GM21360 (cell line): ENCODE measurements around the gene SLC29A4.
"Not testable (repeated sequence)": the region's sequence is repeated elsewhere in the genome, so short reads cannot be mapped to it uniquely, and the experiment has no call there.

ENCODE experiments used
- ATAC-seq: cut with Tn5 transposase; IDR thresholded peaks from one replicate; pipeline ENCODE4 v1.9.1; 2021; ENCODE audit warnings: mild to moderate bottlenecking, moderate library complexity; ENCODE audit not compliant: unreplicated experiment

The SLC29A4 gene

GRCh38 chr7:5320802-5321396 lies 38.2 kb downstream of the SLC29A4 start:
- no peak for ATAC-seq

GRCh38 chr7:5322621-5323410 lies 40.1 kb downstream of the SLC29A4 start:
- ATAC-seq = no peak

- not testable (repeated sequence) for ATAC-seq
These were observed 41.3 kb downstream of the SLC29A4 start for GRCh38 chr7:5323800-5324781.

- no peak for ATAC-seq
These were observed 42.2 kb downstream of the SLC29A4 start for GRCh38 chr7:5324961-5325360.

GRCh38 chr7:5330288-5330687 lies 47.5 kb downstream of the SLC29A4 start:
- no peak for ATAC-seq

GRCh38 chr7:5332579-5332978 lies 49.8 kb downstream of the SLC29A4 start:
- no peak for ATAC-seq

GRCh38 chr7:5333121-5334045 lies 50.6 kb downstream of the SLC29A4 start:
- ATAC-seq = no peak

- no peak for ATAC-seq
These were observed 51.9 kb downstream of the SLC29A4 start for GRCh38 chr7:5334671-5335070.

GRCh38 chr7:5337047-5337446 lies 54.3 kb downstream of the SLC29A4 start:
- no peak for ATAC-seq

- ATAC-seq = no peak
These were observed 57.2 kb downstream of the SLC29A4 start for GRCh38 chr7:5339955-5340354.

GRCh38 chr7:5342631-5343030 lies 59.9 kb downstream of the SLC29A4 start:
- no peak for ATAC-seq

GRCh38 chr7:5343884-5344283 lies 61.1 kb downstream of the SLC29A4 start:
- no peak for ATAC-seq

GRCh38 chr7:5344342-5344741 lies 61.6 kb downstream of the SLC29A4 start:
- no peak for ATAC-seq

GRCh38 chr7:5345171-5345570 lies 62.4 kb downstream of the SLC29A4 start:
- no peak for ATAC-seq

GRCh38 chr7:5345671-5346070 lies 62.9 kb downstream of the SLC29A4 start:
- no peak for ATAC-seq

GRCh38 chr7:5348134-5349004 lies 65.6 kb downstream of the SLC29A4 start:
- ATAC-seq = no peak

- no peak for ATAC-seq
These were observed 66.2 kb downstream of the SLC29A4 start for GRCh38 chr7:5349005-5349380.

GRCh38 chr7:5349437-5350173 lies 66.9 kb downstream of the SLC29A4 start:
- no peak for ATAC-seq

GRCh38 chr7:5350174-5350463 lies 67.4 kb downstream of the SLC29A4 start:
- ATAC-seq = no peak
